Measurements from ENCODE around the gene ZGPAT. TPM values are rescaled to one million over a fixed set of nuclear protein-coding genes. Genes with fewer than 3 reads are reported as not detected.

The ZGPAT gene
- total and polyA plus RNA-seq, 10 of the 15 experiments (the other 5 are each of a cell fraction or from before 2014, with no cell fraction given) = 0.58 to 52.9 (median 18.0) TPM

DNA sequence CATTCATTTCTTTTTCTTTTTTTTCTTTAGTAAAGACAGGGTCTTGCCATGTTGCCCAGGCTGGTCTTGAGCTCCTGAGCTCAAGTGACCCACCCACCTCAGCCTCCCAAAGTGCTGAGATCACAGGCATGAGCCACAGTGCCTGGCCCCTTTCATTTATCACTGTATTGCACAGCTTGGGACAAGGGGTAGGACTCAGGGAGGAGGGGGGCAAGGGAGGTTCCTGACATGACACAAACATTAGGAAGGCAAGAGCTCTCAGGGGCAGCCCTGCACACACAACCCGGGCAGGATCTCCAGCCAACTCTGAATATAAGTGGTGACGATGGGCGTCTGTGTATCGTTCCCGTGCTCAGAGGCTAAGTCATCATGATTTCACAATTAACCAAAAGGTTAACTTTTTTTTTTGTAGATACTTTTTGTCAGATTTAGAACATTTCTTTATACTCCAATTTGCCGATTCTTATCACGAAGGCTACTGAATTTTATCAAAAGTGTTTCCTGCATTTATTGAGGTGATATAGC is 51.6 kb downstream of the ZGPAT start (continued):
- TF ChIP-seq, protein P1, sequence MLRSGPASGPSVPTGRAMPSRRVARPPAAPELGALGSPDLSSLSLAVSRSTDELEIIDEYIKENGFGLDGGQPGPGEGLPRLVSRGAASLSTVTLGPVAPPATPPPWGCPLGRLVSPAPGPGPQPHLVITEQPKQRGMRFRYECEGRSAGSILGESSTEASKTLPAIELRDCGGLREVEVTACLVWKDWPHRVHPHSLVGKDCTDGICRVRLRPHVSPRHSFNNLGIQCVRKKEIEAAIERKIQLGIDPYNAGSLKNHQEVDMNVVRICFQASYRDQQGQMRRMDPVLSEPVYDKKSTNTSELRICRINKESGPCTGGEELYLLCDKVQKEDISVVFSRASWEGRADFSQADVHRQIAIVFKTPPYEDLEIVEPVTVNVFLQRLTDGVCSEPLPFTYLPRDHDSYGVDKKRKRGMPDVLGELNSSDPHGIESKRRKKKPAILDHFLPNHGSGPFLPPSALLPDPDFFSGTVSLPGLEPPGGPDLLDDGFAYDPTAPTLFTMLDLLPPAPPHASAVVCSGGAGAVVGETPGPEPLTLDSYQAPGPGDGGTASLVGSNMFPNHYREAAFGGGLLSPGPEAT (IDR thresholded peaks at IDR 0.05; ENCODE audit: low read depth) = no peak
- TF ChIP-seq, protein P2, sequence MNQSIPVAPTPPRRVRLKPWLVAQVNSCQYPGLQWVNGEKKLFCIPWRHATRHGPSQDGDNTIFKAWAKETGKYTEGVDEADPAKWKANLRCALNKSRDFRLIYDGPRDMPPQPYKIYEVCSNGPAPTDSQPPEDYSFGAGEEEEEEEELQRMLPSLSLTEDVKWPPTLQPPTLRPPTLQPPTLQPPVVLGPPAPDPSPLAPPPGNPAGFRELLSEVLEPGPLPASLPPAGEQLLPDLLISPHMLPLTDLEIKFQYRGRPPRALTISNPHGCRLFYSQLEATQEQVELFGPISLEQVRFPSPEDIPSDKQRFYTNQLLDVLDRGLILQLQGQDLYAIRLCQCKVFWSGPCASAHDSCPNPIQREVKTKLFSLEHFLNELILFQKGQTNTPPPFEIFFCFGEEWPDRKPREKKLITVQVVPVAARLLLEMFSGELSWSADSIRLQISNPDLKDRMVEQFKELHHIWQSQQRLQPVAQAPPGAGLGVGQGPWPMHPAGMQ (IDR thresholded peaks at IDR 0.05; ENCODE audit: borderline replicate concordance) = no peak
- no peak for TF ChIP-seq SMARCA5 (IDR thresholded peaks at IDR 0.05)

DNA sequence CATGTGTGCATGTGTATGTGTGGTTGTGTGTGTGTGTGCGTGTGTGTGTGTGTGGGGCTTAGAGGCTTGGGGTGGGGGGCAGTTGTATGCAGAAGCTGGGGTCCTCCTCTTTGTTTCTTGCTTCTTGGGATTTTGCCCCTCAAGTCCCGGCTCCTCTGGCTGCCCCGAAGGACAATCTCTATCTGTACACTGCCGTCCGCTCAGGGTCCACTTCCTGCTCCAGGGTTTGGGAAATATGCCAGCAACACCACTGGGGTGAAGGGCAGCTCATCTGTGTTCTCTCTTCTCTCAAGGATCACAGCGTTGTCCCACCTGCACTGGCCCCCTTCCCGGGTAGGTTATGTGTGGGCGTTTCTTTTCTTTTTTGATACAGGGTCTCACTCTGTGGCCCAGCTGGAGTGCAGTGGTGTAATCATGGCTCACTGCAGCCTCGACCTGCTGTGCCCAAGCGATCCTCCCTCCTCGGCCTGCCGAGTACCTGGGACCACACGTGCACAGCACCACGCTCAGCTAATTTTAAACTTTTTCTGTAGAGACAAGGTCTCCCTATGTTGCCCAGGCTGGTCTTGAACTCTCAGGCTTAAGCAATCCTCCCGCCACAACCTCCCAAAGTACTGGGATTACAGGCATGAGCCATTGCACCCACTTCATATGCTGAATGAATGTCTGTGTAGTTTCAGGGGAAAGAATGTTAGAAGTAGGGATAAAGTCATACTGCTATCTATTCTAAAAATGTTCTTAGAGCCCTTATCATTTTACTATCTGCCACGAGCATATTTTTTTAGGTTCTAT is 57.4 kb downstream of the ZGPAT start:
- CTCF ChIA-PET = no interaction called here
- Histone ChIP-seq H3K4me2 (ENCODE audit: control insufficient read depth, insufficient read depth) (no peak overlapping the region), H4K20me1 (ENCODE audit: control insufficient read depth, insufficient read depth) (no peaks in the 10 kb centered on the region), H3K27ac (ENCODE audit: control insufficient read depth, insufficient read depth) (no peak overlapping the region), H3K9me3 (replicated peaks; ENCODE audit: control insufficient read depth, insufficient read depth, low read length) (no peaks in the 10 kb centered on the region), H3K4me3 (no peak overlapping the region), H3K27me3 (replicated peaks in 1 of 2; ENCODE audit: control insufficient read depth in 2 of 2, insufficient read depth in 2 of 2, low read length in 1 of 2) (no peaks in the 10 kb centered on the region), H2AFZ (ENCODE audit: control insufficient read depth, low read depth, low read length) (no peak overlapping the region), H3K79me2 (ENCODE audit: control insufficient read depth, insufficient read depth, low read length) (no peaks in the 10 kb centered on the region), H3K9ac (ENCODE audit: control insufficient read depth, insufficient read depth, low read length) (no peak overlapping the region), H3K36me3 (ENCODE audit: control insufficient read depth in 2 of 2, insufficient read depth in 2 of 2, low read length in 1 of 2) (no peaks in the 10 kb centered on the region), H3K4me1 (ENCODE audit: control insufficient read depth, insufficient read depth, low read length) (no peaks in the 10 kb centered on the region)
- 55% methylated on average over 16 of the region's 16 CpGs for WGBS (ENCODE audit: insufficient coverage, insufficient replicate concordance, low lambda C conversion rate, missing lambda C conversion rate)
- POLR2A ChIA-PET = no interaction called here
- DNase-seq (ENCODE audit: low read depth, low spot score) (no peak), FAIRE-seq (no peak), ATAC-seq (no peak)
- TF ChIP-seq SPI1 (IDR thresholded peaks at IDR 0.05; ENCODE audit: borderline replicate concordance, insufficient read depth, low read depth, low read length) (no peak), NFXL1 (IDR thresholded peaks at IDR 0.05; ENCODE audit: borderline replicate concordance) (no peak), RAD51 (IDR thresholded peaks at IDR 0.05) (no peak), PAX8 (IDR thresholded peaks at IDR 0.05) (no peak), EGR1 (IDR thresholded peaks at IDR 0.05; ENCODE audit: borderline replicate concordance in 1 of 2, low read depth in 2 of 2, low read length in 2 of 2) (no peak), RCOR1 (conservative IDR thresholded peaks at IDR 0.05; ENCODE audit: low read depth, low read length) (no peak), BMI1 (IDR thresholded peaks at IDR 0.05; ENCODE audit: borderline replicate concordance) (no peak), POLR2AphosphoS2 (IDR thresholded peaks at IDR 0.05; ENCODE audit: low read depth, low read length) (no peak), HDGF (IDR thresholded peaks at IDR 0.05) (no peak)
- intact Hi-C loops (cut with micrococcal nuclease; ENCODE audit: unreplicated experiment) = no loop called here
- SMC1A ChIA-PET (ENCODE audit: uncharacterized antibody, unreplicated experiment) = no interaction called here
- BruUV-seq (replicated peaks) = no TSS peak
- in situ Hi-C loops (cut with MboI) = no loop called here
- RAD21 ChIA-PET (ENCODE audit: unreplicated experiment) = no interaction called here

All from GM12878 (cell line).